Fibroblast of lung (primary cell): ENCODE results near the gene FGFR3. TPM values are rescaled to one million over a fixed set of nuclear protein-coding genes. Genes with fewer than 3 reads are reported as not detected.

ENCODE experiments used
- DNase-seq, 2 donors: peaks; one replicate each; pipeline versions ENCODE4 v3.0.0 to v3.0.0-alpha.2; 2010; ENCODE audit warnings: low read depth in 2 of 2
- H2AFZ ChIP-seq: 2 replicates; pipeline ENCODE4 v1.5.1; 2012; ENCODE audit warnings: low read length, control low read depth, inconsistent platforms
- H3K27ac ChIP-seq: 2 replicates; pipeline ENCODE4 v1.5.1; 2011; ENCODE audit warnings: low read length, control low read depth; ENCODE audit not compliant: insufficient read depth
- H3K27me3 ChIP-seq: 2 replicates; pipeline ENCODE4 v1.5.1; 2011; ENCODE audit warnings: mild to moderate bottlenecking, low read length; ENCODE audit not compliant: control insufficient read depth, insufficient read depth
- H3K36me3 ChIP-seq: 2 replicates; pipeline ENCODE4 v1.5.1; 2011; ENCODE audit warnings: low read length; ENCODE audit not compliant: control insufficient read depth, insufficient read depth
- H3K4me1 ChIP-seq: 2 replicates; pipeline ENCODE4 v1.5.1; 2011; ENCODE audit warnings: low read length; ENCODE audit not compliant: control insufficient read depth, insufficient read depth; ENCODE audit errors: extremely low read depth
- H3K4me2 ChIP-seq: 2 replicates; pipeline ENCODE4 v1.5.1; 2011; ENCODE audit warnings: low read length, control low read depth; ENCODE audit not compliant: insufficient read depth; ENCODE audit errors: extremely low read depth
- H3K4me3 ChIP-seq, 4 experiments: fragments of 200-600 bp in 1 of 4; sonication (generic) in 1 of 4; replicated peaks in 1 of 4; 2 replicates each; pipeline ENCODE4 v1.5.1; 2011 to 2016; ENCODE audit warnings: low read length in 4 of 4, low read depth in 3 of 4, mild to moderate bottlenecking in 3 of 4, control low read depth in 2 of 4, inconsistent platforms in 1 of 4, mixed read lengths in 1 of 4; ENCODE audit not compliant: insufficient read depth in 1 of 4; ENCODE audit errors: control extremely low read depth in 1 of 4
- H3K79me2 ChIP-seq: 2 replicates; pipeline ENCODE4 v1.5.1; 2012; ENCODE audit warnings: mild to moderate bottlenecking, low read length, inconsistent platforms; ENCODE audit not compliant: control insufficient read depth, insufficient read depth
- H3K9ac ChIP-seq: 2 replicates; pipeline ENCODE4 v1.5.1; 2011; ENCODE audit warnings: mild to moderate bottlenecking, low read length, control low read depth; ENCODE audit not compliant: insufficient read depth
- H3K9me3 ChIP-seq: 2 replicates; pipeline ENCODE4 v1.5.1; 2012; ENCODE audit warnings: low read depth, low read length; ENCODE audit not compliant: control insufficient read depth, insufficient read depth
- H4K20me1 ChIP-seq: 2 replicates; pipeline ENCODE4 v1.5.1; 2011; ENCODE audit warnings: low read length; ENCODE audit not compliant: control insufficient read depth, insufficient read depth; ENCODE audit errors: extremely low read depth
- EZH2 ChIP-seq: IDR thresholded peaks from 2 replicates; pipeline ENCODE4 v1.5.1; 2012; ENCODE audit warnings: low read length, control low read depth, mild to moderate bottlenecking; ENCODE audit errors: missing control alignments
- polyA plus RNA-seq, 2 donors: library from polyadenylated mRNA; depleted of rRNA in 1 of 2; stranded (reverse) in 1 of 2; unstranded in 1 of 2; fragments of >200 nt; gene quantifications; 2 replicates each; pipeline ENCODE4 v1.2.1, GENCODE V29; 2011 to 2012; ENCODE audit warnings: missing spikeins in 1 of 2
- total RNA-seq: library from RNA; depleted of rRNA; stranded (reverse); fragments of >200 nt; gene quantifications from 2 replicates; pipeline ENCODE4 v1.2.1, GENCODE V29; 2014
- TF ChIP-seq, protein P1 (sequence below), 2 donors: IDR thresholded peaks in 1 of 2; conservative IDR thresholded peaks in 1 of 2; 1 replicate in 1 of 2; 2 replicates in 1 of 2; pipeline ENCODE4 v1.5.1; 2011 to 2012; ENCODE audit warnings: low read length in 2 of 2, control low read depth in 1 of 2, inconsistent platforms in 1 of 2, low read depth in 1 of 2, mild to moderate bottlenecking in 1 of 2

FGFR3 gene
- total and polyA plus RNA-seq, 2 donors (not counting 1 experiment from before 2014, with no cell fraction given), result 0.11 to 0.33 TPM

- H3K9ac ChIP-seq, result no peak overlapping the region
- no peak overlapping the region for H2AFZ ChIP-seq
- H3K27me3 ChIP-seq, result no peaks in the 10 kb centered on the region
- peak in 1 of 2 donors; percentile 53 for DNase-seq
- H3K4me3 ChIP-seq, result no peak overlapping the region
- no peak for TF ChIP-seq EZH2
- TF ChIP-seq, protein P1, sequence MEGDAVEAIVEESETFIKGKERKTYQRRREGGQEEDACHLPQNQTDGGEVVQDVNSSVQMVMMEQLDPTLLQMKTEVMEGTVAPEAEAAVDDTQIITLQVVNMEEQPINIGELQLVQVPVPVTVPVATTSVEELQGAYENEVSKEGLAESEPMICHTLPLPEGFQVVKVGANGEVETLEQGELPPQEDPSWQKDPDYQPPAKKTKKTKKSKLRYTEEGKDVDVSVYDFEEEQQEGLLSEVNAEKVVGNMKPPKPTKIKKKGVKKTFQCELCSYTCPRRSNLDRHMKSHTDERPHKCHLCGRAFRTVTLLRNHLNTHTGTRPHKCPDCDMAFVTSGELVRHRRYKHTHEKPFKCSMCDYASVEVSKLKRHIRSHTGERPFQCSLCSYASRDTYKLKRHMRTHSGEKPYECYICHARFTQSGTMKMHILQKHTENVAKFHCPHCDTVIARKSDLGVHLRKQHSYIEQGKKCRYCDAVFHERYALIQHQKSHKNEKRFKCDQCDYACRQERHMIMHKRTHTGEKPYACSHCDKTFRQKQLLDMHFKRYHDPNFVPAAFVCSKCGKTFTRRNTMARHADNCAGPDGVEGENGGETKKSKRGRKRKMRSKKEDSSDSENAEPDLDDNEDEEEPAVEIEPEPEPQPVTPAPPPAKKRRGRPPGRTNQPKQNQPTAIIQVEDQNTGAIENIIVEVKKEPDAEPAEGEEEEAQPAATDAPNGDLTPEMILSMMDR (conservative IDR thresholded peaks at IDR 0.05 in 1 of 2, IDR thresholded peaks at IDR 0.05 in 1 of 2; ENCODE audit: low read depth in 1 of 2, low read length in 2 of 2), result no peak
- no peaks in the 10 kb centered on the region for H3K79me2 ChIP-seq
- peaks cover 36% of the 10 kb centered on the region for H3K36me3 ChIP-seq
- H3K4me2 ChIP-seq, result no peak overlapping the region
- H4K20me1 ChIP-seq, result no peaks in the 10 kb centered on the region
- H3K27ac ChIP-seq, result no peak overlapping the region
- no peaks in the 10 kb centered on the region for H3K9me3 ChIP-seq
- no peaks in the 10 kb centered on the region for H3K4me1 ChIP-seq
Measured at GRCh38 chr4:1819284-1819683, 26.2 kb downstream of the FGFR3 start.

DNA sequence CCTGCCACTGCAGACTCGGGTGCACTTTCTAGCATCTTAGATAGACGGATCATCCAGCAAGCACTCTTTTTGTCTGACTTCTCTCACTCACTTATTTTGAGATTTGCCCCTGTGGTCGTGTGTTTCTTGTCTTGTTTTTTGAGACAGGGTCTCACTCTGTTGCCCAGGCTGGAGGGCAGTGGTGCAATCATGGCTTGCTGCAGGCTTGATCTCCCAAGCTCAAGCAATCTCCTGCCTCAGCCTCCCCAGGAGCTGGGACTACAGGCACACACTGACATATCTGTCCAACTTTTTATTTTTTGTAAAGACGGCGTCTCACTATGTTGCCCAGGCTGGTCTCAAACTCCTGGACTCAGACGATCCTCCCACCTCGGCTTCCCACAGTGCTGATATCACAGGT is 26.7 kb downstream of the FGFR3 start:
- Histone ChIP-seq H2AFZ (no peak overlapping the region), H3K27me3 (no peaks in the 10 kb centered on the region), H4K20me1 (no peaks in the 10 kb centered on the region), H3K9me3 (no peaks in the 10 kb centered on the region), H3K36me3 (peaks cover 33% of the 10 kb centered on the region), H3K4me2 (no peak overlapping the region), H3K27ac (no peak overlapping the region), H3K4me1 (no peaks in the 10 kb centered on the region), H3K9ac (no peak overlapping the region), H3K79me2 (no peaks in the 10 kb centered on the region), H3K4me3 (no peak overlapping the region)
- TF ChIP-seq EZH2, result no peak
- TF ChIP-seq, protein P1 (conservative IDR thresholded peaks at IDR 0.05 in 1 of 2, IDR thresholded peaks at IDR 0.05 in 1 of 2; ENCODE audit: low read depth in 1 of 2, low read length in 2 of 2), result no peak
- no peak for DNase-seq

DNA sequence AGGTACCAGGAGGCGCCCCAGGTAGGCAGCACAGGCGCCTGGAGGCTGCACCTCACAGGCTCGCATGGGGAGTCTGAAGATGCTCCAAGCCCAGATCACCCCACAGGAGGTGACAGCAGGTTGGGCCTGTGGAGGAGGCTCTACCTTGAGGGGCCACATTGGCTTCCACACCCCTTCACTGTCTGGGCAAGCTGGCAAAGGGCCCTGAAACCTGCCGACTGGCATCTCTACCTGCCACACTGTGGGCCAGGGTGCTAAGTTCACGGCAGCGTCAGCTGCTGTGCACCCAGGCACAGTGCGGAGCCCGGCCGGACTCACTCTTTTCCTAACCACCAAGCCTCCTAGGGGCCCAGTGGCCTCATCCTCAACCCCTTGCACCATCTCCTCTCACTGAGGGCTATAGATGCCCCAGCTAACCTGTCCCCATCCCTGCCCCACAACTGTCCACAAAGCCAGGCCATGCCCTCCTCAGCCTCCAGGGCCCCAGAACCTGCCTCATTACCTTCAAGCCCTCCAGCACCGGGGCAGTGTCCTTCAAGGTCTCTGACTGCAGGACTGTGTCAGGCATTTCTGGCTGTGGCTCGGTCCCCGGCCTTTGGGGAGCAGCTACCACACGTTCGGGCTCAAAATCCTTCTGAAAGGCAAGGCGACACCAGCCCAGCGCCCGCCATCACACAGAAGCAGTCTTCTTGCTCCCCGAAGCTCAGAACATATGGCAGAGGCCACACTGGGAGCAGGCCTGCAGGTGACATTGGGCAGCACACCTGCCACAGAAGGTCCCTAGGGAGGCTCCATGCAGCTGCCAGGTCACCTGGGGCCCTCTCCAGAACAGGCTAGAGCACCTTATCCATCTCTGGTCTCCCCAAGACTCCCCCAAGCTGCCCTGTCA is 28.8 kb downstream of the FGFR3 start:
- Histone ChIP-seq H3K27me3 (no peaks in the 10 kb centered on the region), H3K36me3 (peaks cover 30% of the 10 kb centered on the region)

More for the DNA sequence above, 28.8 kb downstream of the FGFR3 start:
- Histone ChIP-seq H3K79me2 (no peaks in the 10 kb centered on the region), H3K4me1 (no peaks in the 10 kb centered on the region), H3K4me3 (no peak overlapping the region), H3K27ac (no peak overlapping the region), H2AFZ (no peak overlapping the region), H3K4me2 (no peak overlapping the region), H3K9ac (no peak overlapping the region), H3K9me3 (no peaks in the 10 kb centered on the region), H4K20me1 (no peaks in the 10 kb centered on the region)
- DNase-seq, result no peak
- TF ChIP-seq, protein P1 (conservative IDR thresholded peaks at IDR 0.05 in 1 of 2, IDR thresholded peaks at IDR 0.05 in 1 of 2; ENCODE audit: low read depth in 1 of 2, low read length in 2 of 2), result no peak
- no peak for TF ChIP-seq EZH2
